Measurements from ENCODE around the gene DNAH17. TPM values are rescaled to one million over a fixed set of nuclear protein-coding genes. Genes with fewer than 3 reads are reported as not detected.

Gene DNAH17
- total and polyA plus RNA-seq, 2 of the 8 experiments (the other 6 are each of a cell fraction or from before 2014, with no cell fraction given) = 0.14 to 0.67 TPM

DNA sequence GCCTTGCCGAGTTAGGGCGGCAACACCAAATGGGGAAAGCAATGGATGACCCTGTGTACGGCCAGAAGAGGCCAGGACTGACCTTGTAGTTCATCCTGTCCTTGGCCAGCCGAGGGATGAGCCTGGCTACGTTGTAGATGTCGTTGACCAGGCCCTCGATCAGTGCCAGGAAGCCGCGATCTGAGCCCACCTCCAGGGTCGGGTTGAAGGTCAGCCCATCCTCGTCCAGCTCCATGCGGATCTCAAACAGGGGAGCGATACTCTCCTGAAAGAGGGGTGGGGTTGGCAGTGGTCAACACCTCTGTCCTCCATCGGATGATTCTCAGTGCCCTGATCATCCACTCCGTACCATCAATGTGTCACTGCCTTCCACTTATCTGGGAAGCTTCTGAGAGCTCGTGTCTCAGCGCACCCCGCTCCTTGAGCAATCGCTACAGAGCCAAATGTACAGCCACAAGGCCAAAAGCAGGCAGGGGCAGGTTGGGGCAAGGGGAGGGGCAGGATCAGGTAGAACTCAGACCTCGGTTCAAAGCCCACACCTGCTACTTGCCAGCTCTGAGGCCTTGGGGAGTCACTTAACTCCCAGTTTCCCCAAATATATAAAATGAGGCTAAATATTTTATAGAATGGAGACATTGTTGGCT, 39.9 kb downstream of the DNAH17 start:
- 93% methylated on average over 18 of the region's 20 CpGs; no CpG with 5 or more reads in 1 of the 2 experiments for WGBS, 2 experiments (ENCODE audit: extremely low coverage in 1 of 2, insufficient coverage in 1 of 2, insufficient read length in 1 of 2, insufficient replicate concordance in 2 of 2, low coverage in 1 of 2, low lambda C conversion rate in 2 of 2, missing lambda C conversion rate in 1 of 2)
- H3K18ac ChIP-seq (ENCODE audit: extremely low read depth, low read length) = no peak overlapping the region
- no peak overlapping the region for H3K4me2 ChIP-seq (ENCODE audit: insufficient read depth in 1 of 2, low read depth in 2 of 2, low read length in 2 of 2)
- H2AFZ ChIP-seq (ENCODE audit: low read length) = no peak overlapping the region
- no peak overlapping the region for H4K5ac ChIP-seq (ENCODE audit: insufficient read length, low read depth, low read length)
- no peaks in the 10 kb centered on the region for H3K9me3 ChIP-seq (ENCODE audit: insufficient read depth in 2 of 2, low read depth in 1 of 2, low read length in 1 of 2)
- no peak overlapping the region for H3K4ac ChIP-seq (replicated peaks; ENCODE audit: insufficient read length, low read depth, low read length)
- no peak overlapping the region for H2BK15ac ChIP-seq (ENCODE audit: low read length)
- no peak overlapping the region for H3K14ac ChIP-seq (ENCODE audit: insufficient read length)
- no peak overlapping the region for H3K56ac ChIP-seq (replicated peaks; ENCODE audit: insufficient read length, low read depth, low read length)
- H2BK20ac ChIP-seq (ENCODE audit: low read length) = no peak overlapping the region
- no peak for DNase-seq (ENCODE audit: low read depth in 1 of 2, low spot score in 2 of 2)
- H4K8ac ChIP-seq (ENCODE audit: extremely low read depth, insufficient read depth, low read length) = no peak overlapping the region
- no peak overlapping the region for H3K4me3 ChIP-seq (ENCODE audit: extremely low read depth in 1 of 4, insufficient read depth in 2 of 4, low read depth in 3 of 4, low read length in 4 of 4)
- H3K9ac ChIP-seq (replicated peaks in 1 of 4; ENCODE audit: extremely low read depth in 1 of 4, low read depth in 3 of 4, low read length in 3 of 4) = no peak overlapping the region
- no peaks in the 10 kb centered on the region for H4K20me1 ChIP-seq (replicated peaks in 1 of 2; ENCODE audit: control insufficient read depth in 1 of 2, insufficient read depth in 2 of 2, low read length in 2 of 2)
- ChIA-PET CTCF (ENCODE audit: partially characterized antibody) (interaction anchor here (0.7 to 1.4 kb wide), 5 partner anchors 23 to 291 kb away, joined by 3 to 4 read pairs (median 3); no protein-coding TSS in a partner anchor), POLR2A (ENCODE audit: partially characterized antibody) (no interaction called here)
- 0 out of 2 replicates have a peak overlapping the region, but pooled peaks have one; percentile 39 for H2BK12ac ChIP-seq (ENCODE audit: low read depth, low read length)
- H2BK120ac ChIP-seq (replicated peaks; ENCODE audit: low read depth, low read length) = no peak overlapping the region
- H3K79me2 ChIP-seq (ENCODE audit: control insufficient read depth in 1 of 2, insufficient read depth in 2 of 2, low read length in 2 of 2) = no peaks in the 10 kb centered on the region
- no peak for FAIRE-seq
- no peaks in the 10 kb centered on the region for H3K36me3 ChIP-seq (ENCODE audit: control insufficient read depth in 2 of 4, insufficient read depth in 4 of 4, low read length in 3 of 4)
- no peaks in the 10 kb centered on the region for H3K27me3 ChIP-seq (replicated peaks in 1 of 4; ENCODE audit: control insufficient read depth in 3 of 4, extremely low read depth in 1 of 4, insufficient read depth in 3 of 4, low read length in 3 of 4)
- H2AK5ac ChIP-seq (ENCODE audit: low read depth, low read length) = no peak overlapping the region
- H3K23ac ChIP-seq (ENCODE audit: insufficient read length) = no peak overlapping the region
- peaks cover 0 to 2% (median 0%) of the 10 kb centered on the region in 4 experiments; a peak in 1 of 7 replicates for H3K4me1 ChIP-seq (replicated peaks in 1 of 4; ENCODE audit: control insufficient read depth in 3 of 4, insufficient read depth in 4 of 4, low read length in 3 of 4)
- no peak overlapping the region for H2BK5ac ChIP-seq (ENCODE audit: low read depth, low read length)
- peaks cover 2% of the 10 kb centered on the region; the same call in 1 of the 2 replicates for H3K23me2 ChIP-seq (ENCODE audit: low read depth, low read length)
- no peak overlapping the region for H3K27ac ChIP-seq (ENCODE audit: low read depth, low read length)
- no peak overlapping the region for H4K91ac ChIP-seq (replicated peaks; ENCODE audit: insufficient read length, low read length)
- H3K79me1 ChIP-seq (ENCODE audit: low read depth, low read length) = no peaks in the 10 kb centered on the region
- TF ChIP-seq PHF8 (conservative IDR thresholded peaks at IDR 0.05; ENCODE audit: low read depth, low read length) (no peak), POU5F1 (IDR thresholded peaks at IDR 0.05; ENCODE audit: low read depth, low read length) (no peak), HDAC6 (IDR thresholded peaks at IDR 0.05; ENCODE audit: low read depth, low read length) (no peak), RBBP5 (IDR thresholded peaks at IDR 0.05; ENCODE audit: borderline replicate concordance, low read depth, low read length) (no peak), RXRA (IDR thresholded peaks at IDR 0.05; ENCODE audit: insufficient read depth, low read depth, low read length) (no peak), SIN3A (conservative IDR thresholded peaks at IDR 0.05 in 1 of 2, IDR thresholded peaks at IDR 0.05 in 1 of 2; ENCODE audit: low read depth in 1 of 2, low read length in 2 of 2) (no peak), EGR1 (IDR thresholded peaks at IDR 0.05; ENCODE audit: borderline replicate concordance, low read depth, low read length) (no peak), POLR2A (IDR thresholded peaks at IDR 0.05; ENCODE audit: control extremely low read depth in 1 of 2, low read depth in 2 of 2, low read length in 2 of 2) (no peak)
- TF ChIP-seq, protein P1, sequence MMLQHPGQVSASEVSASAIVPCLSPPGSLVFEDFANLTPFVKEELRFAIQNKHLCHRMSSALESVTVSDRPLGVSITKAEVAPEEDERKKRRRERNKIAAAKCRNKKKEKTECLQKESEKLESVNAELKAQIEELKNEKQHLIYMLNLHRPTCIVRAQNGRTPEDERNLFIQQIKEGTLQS (IDR thresholded peaks at IDR 0.05; ENCODE audit: insufficient read depth, low read depth, low read length) = no peak
- TF ChIP-seq, protein P2, sequence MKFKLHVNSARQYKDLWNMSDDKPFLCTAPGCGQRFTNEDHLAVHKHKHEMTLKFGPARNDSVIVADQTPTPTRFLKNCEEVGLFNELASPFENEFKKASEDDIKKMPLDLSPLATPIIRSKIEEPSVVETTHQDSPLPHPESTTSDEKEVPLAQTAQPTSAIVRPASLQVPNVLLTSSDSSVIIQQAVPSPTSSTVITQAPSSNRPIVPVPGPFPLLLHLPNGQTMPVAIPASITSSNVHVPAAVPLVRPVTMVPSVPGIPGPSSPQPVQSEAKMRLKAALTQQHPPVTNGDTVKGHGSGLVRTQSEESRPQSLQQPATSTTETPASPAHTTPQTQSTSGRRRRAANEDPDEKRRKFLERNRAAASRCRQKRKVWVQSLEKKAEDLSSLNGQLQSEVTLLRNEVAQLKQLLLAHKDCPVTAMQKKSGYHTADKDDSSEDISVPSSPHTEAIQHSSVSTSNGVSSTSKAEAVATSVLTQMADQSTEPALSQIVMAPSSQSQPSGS (IDR thresholded peaks at IDR 0.05; ENCODE audit: low read length) = no peak
